ELR (cell line): Measurements from ENCODE around the gene ARL15.
A peak's percentile ranks its signal among the peaks of the same experiment; 100 is the strongest.
"Not testable (repeated sequence)": the region's sequence is repeated elsewhere in the genome, so short reads cannot be mapped to it uniquely, and the experiment has no call there.

Experiments
- DNase-seq: peaks from one replicate; pipeline ENCODE4 v3.0.0-alpha.2; 2015; ENCODE audit warnings: low read depth

The ARL15 gene

GRCh38 chr5:54090495-54091120, 219.8 kb downstream of the ARL15 start:
- peak; percentile 85 for DNase-seq

GRCh38 chr5:54088081-54088480, 222.3 kb downstream of the ARL15 start:
- peak; percentile 55 for DNase-seq

DNA sequence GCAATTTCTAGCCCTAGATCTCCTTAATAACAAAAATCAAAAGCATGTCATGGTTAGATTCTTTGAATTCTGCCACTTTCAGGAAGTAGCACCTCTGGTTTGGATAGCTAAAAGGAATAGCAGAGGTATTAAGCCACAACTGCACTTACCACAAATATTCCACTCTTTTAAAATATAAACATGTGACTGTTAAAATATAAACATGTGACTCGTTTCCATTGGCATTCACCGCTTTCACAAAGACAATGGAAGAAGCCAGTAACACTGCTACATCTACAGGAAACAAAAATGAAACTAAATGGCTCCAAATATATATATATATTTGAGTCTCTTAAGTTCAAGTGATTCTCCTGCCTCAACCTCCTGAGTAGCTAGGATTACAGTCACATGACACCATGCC, 222.9 kb downstream of the ARL15 start:
- peak; percentile 90 for DNase-seq

GRCh38 chr5:54086191-54086590, 224.2 kb downstream of the ARL15 start:
- DNase-seq, result no peak

- DNase-seq, result no peak
These were observed 225.7 kb downstream of the ARL15 start for GRCh38 chr5:54084696-54085095.

DNA sequence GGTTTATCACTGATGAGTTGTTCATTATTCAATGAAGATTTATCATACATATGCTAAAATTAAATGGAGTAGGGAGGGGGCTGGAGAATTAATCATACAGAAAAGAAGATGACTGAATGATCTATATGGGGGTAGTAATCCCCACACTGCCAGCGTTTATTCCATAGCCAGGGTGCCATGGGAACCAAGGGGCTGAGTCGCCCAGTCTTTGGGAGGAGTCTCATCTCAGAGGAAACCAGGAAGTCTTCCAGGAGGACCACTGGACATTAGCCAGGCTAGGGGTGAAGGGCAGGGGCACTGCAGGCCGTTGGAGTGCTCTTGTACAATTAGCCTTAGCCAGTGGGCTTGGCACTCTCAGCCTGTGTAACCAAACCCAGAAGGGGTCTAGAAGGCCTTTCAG, 226.5 kb downstream of the ARL15 start:
- peak; percentile 72 for DNase-seq

- DNase-seq, result no peak
These were observed 227.1 kb downstream of the ARL15 start for GRCh38 chr5:54083245-54083644.

DNA sequence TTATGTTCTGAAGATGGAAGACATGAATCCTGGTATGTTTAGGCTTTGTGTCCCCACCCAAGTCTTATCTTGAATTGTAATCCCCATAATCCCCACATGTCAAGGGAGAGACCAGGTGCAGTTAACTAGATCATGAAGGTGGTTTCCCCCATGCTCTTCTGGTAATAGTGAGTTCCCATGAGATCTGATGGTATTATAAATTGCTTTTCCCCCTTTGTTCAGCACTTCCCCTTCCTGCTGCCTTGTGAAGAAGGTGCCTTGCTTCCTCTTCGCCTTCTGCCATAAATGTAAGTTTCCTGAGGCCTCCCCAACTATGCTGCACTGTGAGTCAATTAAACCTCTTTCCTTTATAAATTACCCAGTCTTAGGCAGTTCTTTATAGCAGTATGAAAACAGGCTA, 229.0 kb downstream of the ARL15 start:
- DNase-seq, result no peak

DNA sequence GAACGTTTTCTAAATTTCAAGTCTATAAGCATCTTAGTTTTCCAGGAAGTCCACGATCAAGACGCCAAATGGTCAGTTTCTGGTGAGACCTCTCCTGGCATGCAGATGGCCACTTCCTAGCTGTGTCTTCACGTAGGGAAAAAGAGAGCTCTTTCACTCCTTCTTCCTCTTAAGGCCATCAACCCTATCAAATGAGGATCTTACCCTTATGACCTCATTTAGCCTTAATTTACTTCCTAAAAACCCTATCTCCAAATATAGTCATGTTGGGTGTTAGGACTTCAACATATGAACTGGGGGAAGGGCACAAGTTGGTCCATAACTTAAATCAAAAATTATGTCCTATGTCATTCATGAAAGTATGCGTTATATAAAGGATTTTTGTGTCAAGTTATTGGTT, 229.5 kb downstream of the ARL15 start:
- no peak for DNase-seq

GRCh38 chr5:54073735-54074134, 236.6 kb downstream of the ARL15 start:
- DNase-seq, result no peak

GRCh38 chr5:54073131-54073530, 237.2 kb downstream of the ARL15 start:
- no peak for DNase-seq

GRCh38 chr5:54066433-54066832, 243.9 kb downstream of the ARL15 start:
- DNase-seq, result peak; percentile 6

DNA sequence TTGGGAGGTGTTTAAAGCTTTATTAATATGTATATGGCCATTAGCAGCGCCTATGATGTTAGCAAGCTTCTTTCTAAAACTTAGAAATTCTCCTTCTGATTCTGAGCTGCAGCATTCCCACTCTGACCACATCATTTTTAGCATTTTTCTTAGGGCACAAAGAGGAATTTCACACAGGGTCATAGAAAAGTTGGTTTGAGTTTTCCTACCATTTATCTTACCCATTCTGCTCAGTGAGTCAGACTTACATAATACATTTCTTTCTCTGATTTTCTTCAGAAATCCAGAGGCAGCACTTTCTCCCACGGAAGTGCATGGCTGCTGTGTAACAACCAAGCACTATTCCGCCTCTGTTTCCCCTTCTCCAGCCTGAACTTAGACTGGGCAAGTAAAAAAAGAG, 246.6 kb downstream of the ARL15 start:
- DNase-seq, result peak; percentile 90

- peak; percentile 91 for DNase-seq
These were observed 247.4 kb downstream of the ARL15 start for GRCh38 chr5:54062958-54063357.

DNA sequence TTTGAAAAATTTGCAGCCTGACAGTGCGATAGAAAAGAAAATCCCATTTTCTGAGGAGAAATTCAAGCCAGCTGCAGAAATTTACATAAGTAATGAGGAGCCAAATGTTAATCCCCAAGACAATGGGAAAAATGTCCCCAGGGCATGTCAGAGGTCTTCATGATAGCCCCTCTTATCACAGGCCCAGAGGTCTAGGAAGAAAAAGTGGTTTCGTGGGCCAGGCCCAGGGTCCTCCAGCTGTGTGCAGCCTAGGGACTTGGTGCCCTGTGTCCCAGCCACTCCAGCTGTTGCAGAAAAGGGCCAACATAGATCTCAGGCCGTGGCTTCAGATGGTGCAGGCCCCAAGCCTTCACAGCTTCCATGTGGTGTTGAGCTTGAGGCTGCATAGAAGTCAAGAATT, 249.5 kb downstream of the ARL15 start:
- not testable (repeated sequence) for DNase-seq

GRCh38 chr5:54049963-54050362, 260.4 kb downstream of the ARL15 start:
- peak; percentile 38 for DNase-seq

GRCh38 chr5:54049144-54049543, 261.2 kb downstream of the ARL15 start:
- DNase-seq, result peak; percentile 6

- no peak for DNase-seq
These were observed 265.1 kb downstream of the ARL15 start for GRCh38 chr5:54045077-54045792.

DNA sequence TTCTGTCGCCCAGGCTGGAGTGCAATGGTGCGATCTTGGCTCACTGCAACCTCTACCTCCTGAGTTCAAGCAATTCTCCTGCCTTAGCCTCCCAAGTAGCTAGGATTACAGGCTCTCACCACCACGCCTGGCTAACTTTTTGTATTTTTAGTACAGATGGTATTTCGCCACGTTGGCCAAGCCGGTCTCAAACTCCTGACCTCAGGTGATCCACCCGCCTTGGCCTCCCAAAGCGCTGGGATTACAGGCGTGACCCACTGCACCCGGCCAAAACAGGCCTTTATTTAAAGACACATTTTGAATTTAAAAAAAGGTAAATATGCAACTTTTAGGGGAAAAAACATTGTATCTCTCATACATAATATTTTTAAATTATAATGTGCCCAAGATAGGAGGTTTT, 266.1 kb downstream of the ARL15 start:
- DNase-seq, result not testable (repeated sequence)

- DNase-seq, result no peak
These were observed 269.6 kb downstream of the ARL15 start for GRCh38 chr5:54040804-54041203.

GRCh38 chr5:54040018-54040417, 270.4 kb downstream of the ARL15 start:
- DNase-seq, result no peak

- DNase-seq, result no peak
These were observed 273.2 kb downstream of the ARL15 start for GRCh38 chr5:54037205-54037604.

DNA sequence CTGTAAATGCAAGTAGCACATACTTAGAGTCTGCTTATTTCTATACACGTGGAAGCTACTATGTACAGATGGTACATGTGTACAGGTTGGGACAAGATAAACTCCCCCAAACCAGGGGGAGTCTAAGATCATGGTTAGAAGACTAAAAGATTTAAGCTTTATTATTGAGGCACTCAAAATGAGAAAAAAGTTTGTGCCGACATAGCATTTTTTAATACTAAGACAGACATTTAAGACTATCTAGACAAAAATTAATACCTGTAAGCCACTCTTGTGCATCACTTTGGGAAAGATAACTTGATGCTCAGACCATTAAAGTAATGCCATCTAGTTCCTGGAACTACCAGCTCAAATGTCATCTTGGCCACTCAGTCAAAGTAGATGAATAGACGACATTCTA, 279.4 kb downstream of the ARL15 start:
- DNase-seq, result no peak

- DNase-seq, result peak; percentile 91
These were observed 285.9 kb downstream of the ARL15 start for GRCh38 chr5:54024466-54024865.
